Mesendoderm (in vitro differentiated cells): ENCODE data around the gene ITGA1.

Experiments used
- DNase-seq: peaks from one replicate; pipeline ENCODE4 v3.0.0; 2013
- H2AK5ac ChIP-seq: 2 replicates; pipeline ENCODE4 v1.6.1; 2013; ENCODE audit warnings: low read length, inconsistent platforms
- H2BK120ac ChIP-seq: 2 replicates; pipeline ENCODE4 v1.6.1; 2013; ENCODE audit warnings: low read depth, mild to moderate bottlenecking, low read length, moderate library complexity, mixed read lengths
- H2BK15ac ChIP-seq: replicated peaks from 2 replicates; pipeline ENCODE4 v1.6.1; 2013; ENCODE audit warnings: low read depth, mild to moderate bottlenecking, moderate library complexity
- H2BK5ac ChIP-seq: 2 replicates; pipeline ENCODE4 v1.6.1; 2013; ENCODE audit warnings: low read length, inconsistent platforms
- H3K18ac ChIP-seq: 2 replicates; pipeline ENCODE4 v1.6.1; 2013; ENCODE audit warnings: mild to moderate bottlenecking, low read length, mixed read lengths
- H3K23ac ChIP-seq: one replicate; pipeline ENCODE4 v1.6.1; 2013; ENCODE audit warnings: low read length
- H3K27ac ChIP-seq: 2 replicates; pipeline ENCODE4 v1.5.1; 2013; ENCODE audit warnings: low read depth, mild to moderate bottlenecking, inconsistent platforms, low read length, moderate library complexity
- H3K27me3 ChIP-seq: 2 replicates; pipeline ENCODE4 v1.6.1; 2013; ENCODE audit warnings: low read length, control low read depth, mild to moderate bottlenecking, inconsistent platforms; ENCODE audit not compliant: insufficient read depth, poor library complexity
- H3K36me3 ChIP-seq: 2 replicates; pipeline ENCODE4 v1.6.1; 2013; ENCODE audit warnings: low read length, inconsistent platforms; ENCODE audit not compliant: control insufficient read depth, insufficient read depth
- H3K4ac ChIP-seq: one replicate; pipeline ENCODE4 v1.6.1; 2013; ENCODE audit warnings: low read depth, mild to moderate bottlenecking, low read length, moderate library complexity
- H3K4me1 ChIP-seq: 2 replicates; pipeline ENCODE4 v1.6.1; 2013; ENCODE audit warnings: low read depth, low read length, inconsistent platforms; ENCODE audit not compliant: control insufficient read depth
- H3K4me2 ChIP-seq: 2 replicates; pipeline ENCODE4 v1.6.1; 2013; ENCODE audit warnings: low read length
- H3K4me3 ChIP-seq: 2 replicates; pipeline ENCODE4 v1.5.1; 2013; ENCODE audit warnings: mild to moderate bottlenecking, low read length
- H3K56ac ChIP-seq: one replicate; pipeline ENCODE4 v1.6.1; 2013; ENCODE audit warnings: low read length
- H3K79me1 ChIP-seq: 2 replicates; pipeline ENCODE4 v1.6.1; 2013; ENCODE audit warnings: low read length, inconsistent platforms
- H3K79me2 ChIP-seq: 2 replicates; pipeline ENCODE4 v1.6.1; 2013; ENCODE audit warnings: mild to moderate bottlenecking, low read length; ENCODE audit not compliant: control insufficient read depth, insufficient read depth
- H3K9ac ChIP-seq: 2 replicates; pipeline ENCODE4 v1.6.1; 2013; ENCODE audit warnings: low read length, inconsistent platforms
- H4K5ac ChIP-seq: one replicate; pipeline ENCODE4 v1.6.1; 2013; ENCODE audit warnings: low read length
- H4K8ac ChIP-seq: one replicate; pipeline ENCODE4 v1.6.1; 2013; ENCODE audit warnings: low read depth, mild to moderate bottlenecking, control low read depth, low read length, moderate library complexity
- WGBS: extraction: QIAGEN DNeasy Blood & Tissue Kit; methylation state at CpG from one replicate; pipeline ENCODE4 v1.1.7; 2013; ENCODE audit warnings: low lambda C conversion rate, missing lambda C conversion rate; ENCODE audit not compliant: insufficient coverage; ENCODE audit errors: extremely low coverage; 5-methylcytosine and 5-hydroxymethylcytosine counted together

Gene ITGA1

GRCh38 chr5:52880541-52880940 lies 92.8 kb downstream of the ITGA1 start:
- no peak for DNase-seq
- H3K23ac ChIP-seq: no peak overlapping the region

GRCh38 chr5:52881468-52881867 lies 93.8 kb downstream of the ITGA1 start:
- peaks cover 3% of the 10 kb centered on the region for H3K4me1 ChIP-seq

More at GRCh38 chr5:52880541-52880940, 92.8 kb downstream of the ITGA1 start:
- Histone ChIP-seq H3K79me1 (no peaks in the 10 kb centered on the region), H3K4me1 (peaks cover 6% of the 10 kb centered on the region), H3K4me3 (no peak overlapping the region), H3K79me2 (no peaks in the 10 kb centered on the region), H3K27me3 (no peaks in the 10 kb centered on the region), H2BK5ac (no peak overlapping the region), H3K4me2 (no peak overlapping the region), H3K36me3 (no peaks in the 10 kb centered on the region), H2AK5ac (no peak overlapping the region), H3K27ac (no peak overlapping the region), H3K9ac (no peak overlapping the region), H3K18ac (no peak overlapping the region), H2BK120ac (no peak overlapping the region), H3K4ac (no peak overlapping the region), H2BK15ac (no peak overlapping the region), H3K56ac (no peak overlapping the region), H4K5ac (no peak overlapping the region), H4K8ac (no peak overlapping the region)

GRCh38 chr5:52883110-52883509 lies 95.4 kb downstream of the ITGA1 start:
- Histone ChIP-seq H3K23ac (no peak overlapping the region), H3K79me2 (no peaks in the 10 kb centered on the region), H2BK15ac (no peak overlapping the region), H3K27ac (no peak overlapping the region), H3K9ac (no peak overlapping the region), H4K8ac (no peak overlapping the region), H3K4me1 (no peaks in the 10 kb centered on the region), H3K56ac (no peak overlapping the region), H3K4ac (no peak overlapping the region), H2BK120ac (no peak overlapping the region), H3K18ac (no peak overlapping the region), H2BK5ac (no peak overlapping the region), H2AK5ac (no peak overlapping the region), H3K4me2 (no peak overlapping the region), H3K4me3 (no peak overlapping the region), H3K79me1 (no peaks in the 10 kb centered on the region), H3K36me3 (no peaks in the 10 kb centered on the region), H3K27me3 (no peaks in the 10 kb centered on the region), H4K5ac (no peak overlapping the region)
- DNase-seq: no peak
- WGBS: no CpG with 5 or more reads among the region's 4 CpGs

More at GRCh38 chr5:52881468-52881867, 93.8 kb downstream of the ITGA1 start:
- H3K27ac ChIP-seq: no peak overlapping the region
- no peak overlapping the region for H2AK5ac ChIP-seq
- H3K23ac ChIP-seq: no peak overlapping the region
- no peak overlapping the region for H3K56ac ChIP-seq
- no peak for DNase-seq
- no CpG with 5 or more reads among the region's 4 CpGs for WGBS
- no peak overlapping the region for H4K8ac ChIP-seq
- no peak overlapping the region for H3K9ac ChIP-seq
- no peak overlapping the region for H2BK5ac ChIP-seq
- no peak overlapping the region for H3K4me3 ChIP-seq
- H3K4ac ChIP-seq: no peak overlapping the region
- H2BK15ac ChIP-seq: no peak overlapping the region
- H3K18ac ChIP-seq: no peak overlapping the region
- no peak overlapping the region for H2BK120ac ChIP-seq
- H3K79me2 ChIP-seq: no peaks in the 10 kb centered on the region
- H4K5ac ChIP-seq: no peak overlapping the region
- H3K4me2 ChIP-seq: no peak overlapping the region
- no peaks in the 10 kb centered on the region for H3K36me3 ChIP-seq
- H3K27me3 ChIP-seq: no peaks in the 10 kb centered on the region
- H3K79me1 ChIP-seq: no peaks in the 10 kb centered on the region

- no peak overlapping the region for H3K9ac ChIP-seq
- H3K79me2 ChIP-seq: no peaks in the 10 kb centered on the region
- no peak overlapping the region for H4K8ac ChIP-seq
- H3K18ac ChIP-seq: no peak overlapping the region
- no peaks in the 10 kb centered on the region for H3K36me3 ChIP-seq
- H2BK120ac ChIP-seq: no peak overlapping the region
- WGBS: no CpG with 5 or more reads among the region's 1 CpG
- DNase-seq: no peak
- no peaks in the 10 kb centered on the region for H3K79me1 ChIP-seq
- H3K27me3 ChIP-seq: no peaks in the 10 kb centered on the region
- H3K4me3 ChIP-seq: no peak overlapping the region
- no peak overlapping the region for H2BK5ac ChIP-seq
- no peak overlapping the region for H3K56ac ChIP-seq
- no peak overlapping the region for H4K5ac ChIP-seq
- no peak overlapping the region for H2BK15ac ChIP-seq
- no peak overlapping the region for H2AK5ac ChIP-seq
- no peaks in the 10 kb centered on the region for H3K4me1 ChIP-seq
- no peak overlapping the region for H3K4ac ChIP-seq
- no peak overlapping the region for H3K27ac ChIP-seq
- H3K23ac ChIP-seq: no peak overlapping the region
- no peak overlapping the region for H3K4me2 ChIP-seq
These were observed 96.7 kb downstream of the ITGA1 start for GRCh38 chr5:52884453-52884852.

GRCh38 chr5:52885614-52886013 lies 97.9 kb downstream of the ITGA1 start:
- Histone ChIP-seq H3K4ac (no peak overlapping the region), H3K18ac (no peak overlapping the region), H3K36me3 (no peaks in the 10 kb centered on the region), H3K4me2 (no peak overlapping the region), H3K4me3 (no peak overlapping the region), H3K27ac (no peak overlapping the region), H2BK120ac (no peak overlapping the region), H3K79me2 (no peaks in the 10 kb centered on the region), H3K23ac (no peak overlapping the region), H2BK15ac (no peak overlapping the region), H3K56ac (no peak overlapping the region), H3K9ac (no peak overlapping the region), H3K4me1 (no peaks in the 10 kb centered on the region), H4K5ac (no peak overlapping the region), H2BK5ac (no peak overlapping the region), H4K8ac (no peak overlapping the region), H3K27me3 (no peaks in the 10 kb centered on the region), H2AK5ac (no peak overlapping the region), H3K79me1 (no peaks in the 10 kb centered on the region)
- no CpG with 5 or more reads among the region's 4 CpGs for WGBS
- DNase-seq: no peak

GRCh38 chr5:52886206-52886605 lies 98.5 kb downstream of the ITGA1 start:
- Histone ChIP-seq H2BK15ac (no peak overlapping the region), H3K23ac (no peak overlapping the region), H3K4me2 (no peak overlapping the region), H3K27ac (no peak overlapping the region), H3K4me3 (no peak overlapping the region), H2BK120ac (no peak overlapping the region), H3K4ac (no peak overlapping the region), H3K4me1 (no peaks in the 10 kb centered on the region), H3K36me3 (no peaks in the 10 kb centered on the region), H2BK5ac (no peak overlapping the region), H3K27me3 (no peaks in the 10 kb centered on the region), H3K79me2 (no peaks in the 10 kb centered on the region), H3K56ac (no peak overlapping the region), H2AK5ac (no peak overlapping the region), H3K79me1 (no peaks in the 10 kb centered on the region), H4K5ac (no peak overlapping the region), H3K18ac (no peak overlapping the region), H3K9ac (no peak overlapping the region), H4K8ac (no peak overlapping the region)
- DNase-seq: no peak
- no CpG with 5 or more reads among the region's 2 CpGs for WGBS
